ENCODE data around the gene GCFC2. TPM values are rescaled to one million over a fixed set of nuclear protein-coding genes. Genes with fewer than 3 reads are reported as not detected.

The GCFC2 gene
- polyA plus RNA-seq, 3 donors: 5.5 to 10.9 (median 9.0) TPM

- Mint-ChIP-seq H3K4me1 (no peaks in the 10 kb centered on the region), H3K36me3 (no peaks in the 10 kb centered on the region), H3K27me3 (ENCODE audit: low read depth in 3 of 3) (peaks cover 7 to 15% (median 13%) of the 10 kb centered on the region in 3 donors), H3K4me3 (no peak overlapping the region), H3K9me3 (no peaks in the 10 kb centered on the region), H3K27ac (no peak overlapping the region)
- no peaks in the 10 kb centered on the region for H3K79me2 ChIP-seq (ENCODE audit: insufficient read depth, low read length)
- H3K4me3 ChIP-seq (replicated peaks in 1 of 3; ENCODE audit: low read depth in 2 of 3, low read length in 3 of 3): no peak overlapping the region
- H3K9ac ChIP-seq (ENCODE audit: insufficient read depth, low read length, poor library complexity, severe bottlenecking): no peak overlapping the region
- no peaks in the 10 kb centered on the region for H4K20me1 ChIP-seq (ENCODE audit: insufficient read depth, low read length)
- H3K4me1 ChIP-seq (ENCODE audit: control insufficient read depth in 1 of 2, insufficient read depth in 2 of 2, low read length in 2 of 2): no peaks in the 10 kb centered on the region
- no peaks in the 10 kb centered on the region for H3K9me3 ChIP-seq (replicated peaks in 1 of 2; ENCODE audit: control insufficient read depth in 1 of 2, insufficient read depth in 1 of 2, low read length in 2 of 2)
- 0% methylated on average over 2 of the region's 3 CpGs for WGBS (ENCODE audit: insufficient coverage)
- H3K27me3 ChIP-seq (ENCODE audit: control insufficient read depth in 2 of 2, insufficient read depth in 2 of 2, low read length in 2 of 2): peaks cover 2% of the 10 kb centered on the region in 2 donors
- H2AFZ ChIP-seq (ENCODE audit: insufficient read depth, low read depth, low read length, poor library complexity, severe bottlenecking): no peak overlapping the region
- TF ChIP-seq CTCF (IDR thresholded peaks at IDR 0.05): peak; percentile 98
- no peak overlapping the region for H3K4me2 ChIP-seq (replicated peaks; ENCODE audit: extremely low read depth, low read length, poor library complexity, severe bottlenecking)
- H3K27ac ChIP-seq (ENCODE audit: low read depth in 1 of 2, low read length in 2 of 2): no peak overlapping the region
- intact Hi-C loops (cut with micrococcal nuclease): no loop called here
- peak; percentile 15 to 39 (median 31) for DNase-seq
- H3K36me3 ChIP-seq (replicated peaks in 1 of 2; ENCODE audit: control insufficient read depth in 1 of 2, insufficient read depth in 2 of 2, low read length in 2 of 2): no peaks in the 10 kb centered on the region
Measured at GRCh38 chr2:75640621-75641121, 70.0 kb downstream of the GCFC2 start.

- H4K20me1 ChIP-seq (ENCODE audit: insufficient read depth, low read length): no peaks in the 10 kb centered on the region
- no peak overlapping the region for H3K9ac ChIP-seq (ENCODE audit: insufficient read depth, low read length, poor library complexity, severe bottlenecking)
- TF ChIP-seq CTCF (IDR thresholded peaks at IDR 0.05): no peak
- 71% methylated on average over 1 of the region's 1 CpG for WGBS (ENCODE audit: insufficient coverage)
- no peak overlapping the region for H3K4me3 ChIP-seq (replicated peaks in 1 of 3; ENCODE audit: low read depth in 2 of 3, low read length in 3 of 3)
- H3K27ac ChIP-seq (ENCODE audit: low read depth in 1 of 2, low read length in 2 of 2): no peak overlapping the region
- no peak overlapping the region for H3K4me3 Mint-ChIP-seq
- H2AFZ ChIP-seq (ENCODE audit: insufficient read depth, low read depth, low read length, poor library complexity, severe bottlenecking): no peak overlapping the region
- intact Hi-C loops (cut with micrococcal nuclease): loop anchor here in 1 of 2 donors (10.0 kb wide), 1 partner anchor 943 kb away; no protein-coding TSS in a partner anchor
- no peaks in the 10 kb centered on the region for H3K36me3 Mint-ChIP-seq
- H3K27ac Mint-ChIP-seq: no peak overlapping the region
- H3K9me3 Mint-ChIP-seq: no peaks in the 10 kb centered on the region
- no peaks in the 10 kb centered on the region for H3K4me1 Mint-ChIP-seq
- no peaks in the 10 kb centered on the region for H3K4me1 ChIP-seq (ENCODE audit: control insufficient read depth in 1 of 2, insufficient read depth in 2 of 2, low read length in 2 of 2)
- peaks cover 12 to 15% (median 14%) of the 10 kb centered on the region in 3 donors for H3K27me3 Mint-ChIP-seq (ENCODE audit: low read depth in 3 of 3)
- H3K9me3 ChIP-seq (replicated peaks in 1 of 2; ENCODE audit: control insufficient read depth in 1 of 2, insufficient read depth in 1 of 2, low read length in 2 of 2): no peaks in the 10 kb centered on the region
- H3K36me3 ChIP-seq (replicated peaks in 1 of 2; ENCODE audit: control insufficient read depth in 1 of 2, insufficient read depth in 2 of 2, low read length in 2 of 2): no peaks in the 10 kb centered on the region
- no peak for DNase-seq
- no peak overlapping the region for H3K4me2 ChIP-seq (replicated peaks; ENCODE audit: extremely low read depth, low read length, poor library complexity, severe bottlenecking)
- H3K27me3 ChIP-seq (ENCODE audit: control insufficient read depth in 2 of 2, insufficient read depth in 2 of 2, low read length in 2 of 2): peaks cover 2% of the 10 kb centered on the region in 2 donors
- no peaks in the 10 kb centered on the region for H3K79me2 ChIP-seq (ENCODE audit: insufficient read depth, low read length)
Measured at GRCh38 chr2:75637568-75637967, 73.1 kb downstream of the GCFC2 start.

Measured in CD14-positive monocyte (primary cell).